ENCODE results near the gene GFRA4. TPM values are rescaled to one million over a fixed set of nuclear protein-coding genes. Genes with fewer than 3 reads are reported as not detected.

GFRA4 gene
- total RNA-seq, 1 experiment from 2014 or later, result not detected

GRCh38 chr20:3698591-3699001 lies 35.4 kb upstream of the GFRA4 start (continued):
- TF ChIP-seq ZBTB33 (IDR thresholded peaks at IDR 0.05; ENCODE audit: extremely low read depth, insufficient replicate concordance, low read length) (no peak), RAD21 (IDR thresholded peaks at IDR 0.05; ENCODE audit: low read depth) (no peak), JUND (IDR thresholded peaks at IDR 0.05) (no peak)

GRCh38 chr20:3697588-3698305 lies 34.5 kb upstream of the GFRA4 start:
- ChIA-PET POLR2A (no interaction called here), CTCF (interaction anchor here (3.1 kb wide), 1 partner anchor 13 kb away, joined by 16 read pairs; no protein-coding TSS in a partner anchor), RAD21 (ENCODE audit: low non-redundant PET in 1 of 2, low total read pairs in 2 of 2, uncharacterized antibody in 2 of 2, unreplicated experiment in 2 of 2) (no interaction called here)
- intact Hi-C loops (cut with micrococcal nuclease), result no loop called here
- Histone ChIP-seq H3K27me3 (ENCODE audit: insufficient read depth, low read length) (no peaks in the 10 kb centered on the region), H3K79me2 (ENCODE audit: insufficient read depth, low read length) (no peaks in the 10 kb centered on the region), H3K36me3 (ENCODE audit: control insufficient read depth in 1 of 2, insufficient read depth in 2 of 2, low read length in 2 of 2) (no peaks in the 10 kb centered on the region), H3K9me3 (ENCODE audit: control insufficient read depth in 1 of 2, insufficient read depth in 1 of 2, low read depth in 1 of 2, low read length in 2 of 2) (no peaks in the 10 kb centered on the region; a peak in 1 of 4 replicates), H3K4me2 (ENCODE audit: low read length) (no peak overlapping the region), H4K20me1 (ENCODE audit: insufficient read depth) (no peaks in the 10 kb centered on the region), H3K9me2 (ENCODE audit: insufficient read depth) (no peaks in the 10 kb centered on the region), H2AFZ (ENCODE audit: low read depth, low read length, poor library complexity, severe bottlenecking) (no peak overlapping the region), H3K27ac (ENCODE audit: low read depth, low read length) (no peak overlapping the region), H3K9ac (ENCODE audit: low read length) (no peak overlapping the region), H3K4me3 (replicated peaks in 1 of 2; ENCODE audit: low read depth in 1 of 2, low read length in 2 of 2) (no peak overlapping the region), H3K4me1 (ENCODE audit: control insufficient read depth in 1 of 2, insufficient read depth in 2 of 2, low read length in 2 of 2) (no peaks in the 10 kb centered on the region)
- DNase-seq (ENCODE audit: low read depth, low spot score) (no peak), ATAC-seq (no peak)
- BruUV-seq (replicated peaks), result no TSS peak
- no peak for TF ChIP-seq RAD21 (IDR thresholded peaks at IDR 0.05; ENCODE audit: low read depth)
- no peak for TF ChIP-seq ZNF274 (IDR thresholded peaks at IDR 0.05; ENCODE audit: low read depth, low read length)
- no peak for TF ChIP-seq REST (IDR thresholded peaks at IDR 0.05; ENCODE audit: low read depth)
- TF ChIP-seq CEBPB (IDR thresholded peaks at IDR 0.05; ENCODE audit: low read depth), result no peak
- TF ChIP-seq SP1 (IDR thresholded peaks at IDR 0.05; ENCODE audit: low read depth), result no peak
- no peak for TF ChIP-seq POLR2AphosphoS5 (IDR thresholded peaks at IDR 0.05; ENCODE audit: low read depth, low read length)
- TF ChIP-seq YY1 (IDR thresholded peaks at IDR 0.05; ENCODE audit: extremely low read depth, insufficient replicate concordance, low read depth, low read length), result no peak
- TF ChIP-seq ZFX (IDR thresholded peaks at IDR 0.05), result no peak
- TF ChIP-seq ZBTB33 (IDR thresholded peaks at IDR 0.05; ENCODE audit: extremely low read depth, insufficient replicate concordance, low read length), result no peak
- TF ChIP-seq EZH2 (IDR thresholded peaks at IDR 0.05), result no peak
- no peak for TF ChIP-seq CBX3 (IDR thresholded peaks at IDR 0.05; ENCODE audit: low read depth)
- no peak for TF ChIP-seq POLR2A (IDR thresholded peaks at IDR 0.05; ENCODE audit: borderline replicate concordance, extremely low read depth, insufficient read depth, insufficient read length)
- TF ChIP-seq FOSL1 (IDR thresholded peaks at IDR 0.05; ENCODE audit: low read depth), result no peak
- TF ChIP-seq EZH2phosphoT487 (IDR thresholded peaks at IDR 0.05; ENCODE audit: borderline replicate concordance), result no peak
